MM.1S (cell line): Measurements from ENCODE around the gene HAND1.

Experiments
- DNase-seq: peaks from one replicate; pipeline ENCODE4 v3.0.0-alpha.2; 2015
- H2AFZ ChIP-seq: fragments of 300-600 bp; sonication (generic); 2 replicates; pipeline ENCODE4 v1.6.0; 2016; ENCODE audit warnings: antibody characterized with exemption, low read length
- H3F3A ChIP-seq: fragments of 300-600 bp; sonication (generic); 2 replicates; pipeline ENCODE4 v1.6.1; 2016; ENCODE audit warnings: mild to moderate bottlenecking, antibody characterized with exemption, low read length, moderate library complexity, mixed read lengths; ENCODE audit not compliant: insufficient read depth
- H3K27ac ChIP-seq: fragments of 300-600 bp; sonication (generic); 2 replicates; pipeline ENCODE4 v1.5.1; 2016; ENCODE audit warnings: mild to moderate bottlenecking, low read length
- H3K27me3 ChIP-seq: fragments of 300-600 bp; sonication (generic); replicated peaks from 2 replicates; pipeline ENCODE4 v1.6.0; 2016; ENCODE audit warnings: low read length; ENCODE audit not compliant: insufficient read depth
- H3K36me3 ChIP-seq: fragments of 300-600 bp; sonication (generic); replicated peaks from 2 replicates; pipeline ENCODE4 v1.6.1; 2016; ENCODE audit warnings: mild to moderate bottlenecking, low read length, mixed read lengths; ENCODE audit not compliant: insufficient read depth
- H3K4me1 ChIP-seq: fragments of 300-600 bp; sonication (generic); 2 replicates; pipeline ENCODE4 v1.6.1; 2016; ENCODE audit warnings: low read length, mixed read lengths
- H3K4me2 ChIP-seq: fragments of 300-600 bp; sonication (generic); 2 replicates; pipeline ENCODE4 v1.6.0; 2016; ENCODE audit warnings: low read depth, low read length
- H3K4me3 ChIP-seq: fragments of 300-600 bp; sonication (generic); 2 replicates; pipeline ENCODE4 v1.5.1; 2016; ENCODE audit warnings: low read length, mixed read lengths
- H3K79me2 ChIP-seq: fragments of 300-600 bp; sonication (generic); 2 replicates; pipeline ENCODE4 v1.6.1; 2016; ENCODE audit warnings: mixed run types, low read length, mixed read lengths
- H3K9ac ChIP-seq: fragments of 300-600 bp; sonication (generic); 2 replicates; pipeline ENCODE4 v1.6.1; 2016; ENCODE audit warnings: low read length, mixed read lengths
- H3K9me2 ChIP-seq: fragments of 300-600 bp; sonication (generic); replicated peaks from 2 replicates; pipeline ENCODE4 v1.6.1; 2016; ENCODE audit warnings: mild to moderate bottlenecking, low read length, mixed read lengths; ENCODE audit not compliant: insufficient read depth
- H3K9me3 ChIP-seq: fragments of 300-600 bp; sonication (generic); replicated peaks from 2 replicates; pipeline ENCODE4 v1.6.1; 2016; ENCODE audit warnings: mild to moderate bottlenecking, low read length, mixed read lengths; ENCODE audit not compliant: insufficient read depth
- H4K20me1 ChIP-seq: fragments of 300-600 bp; sonication (generic); 2 replicates; pipeline ENCODE4 v1.6.1; 2016; ENCODE audit warnings: mild to moderate bottlenecking, low read length, moderate library complexity, mixed read lengths; ENCODE audit not compliant: insufficient read depth
- EZH2 ChIP-seq: fragments of 300-600 bp; sonication (generic); optimal IDR thresholded peaks from 2 replicates; pipeline ENCODE3; 2017; ENCODE audit warnings: low read depth, mild to moderate bottlenecking, antibody characterized with exemption, low read length, mixed read lengths
- EZH2phosphoT487 ChIP-seq: fragments of 300-600 bp; sonication (generic); IDR thresholded peaks from 2 replicates; pipeline ENCODE4 v1.6.1; 2018; ENCODE audit warnings: antibody characterized with exemption, low read length
- TF ChIP-seq, protein P1 (sequence below): fragments of 300-600 bp; sonication (generic); IDR thresholded peaks from 2 replicates; pipeline ENCODE4 v1.5.1; 2016; ENCODE audit warnings: antibody characterized with exemption, low read length, mixed read lengths

Gene HAND1

DNA sequence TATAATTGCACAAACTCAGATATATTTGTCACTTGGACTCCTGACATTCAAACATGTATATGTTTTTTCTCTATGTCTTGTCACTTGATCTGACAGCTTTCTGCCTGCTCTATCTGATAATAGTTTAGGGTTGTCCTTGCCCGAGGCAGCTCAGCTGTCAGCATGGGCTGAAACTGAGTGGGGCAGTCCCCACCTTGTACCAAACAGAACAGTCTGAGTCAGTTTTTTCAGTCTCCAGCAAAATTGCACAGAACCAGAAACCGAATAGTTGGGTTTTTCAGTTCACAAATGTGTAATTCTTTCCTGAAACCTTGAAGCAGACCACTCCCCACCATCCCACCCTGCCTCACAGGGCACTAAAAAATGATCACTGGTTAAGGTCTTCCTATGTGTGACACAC lies 9.5 kb upstream of the HAND1 start:
- peak; percentile 37 for DNase-seq
- Histone ChIP-seq H3K36me3 (no peaks in the 10 kb centered on the region), H3K79me2 (no peaks in the 10 kb centered on the region), H3K4me2 (peak overlapping the region; percentile 22; the same call in 1 of the 2 replicates), H3K27me3 (0 out of 2 replicates have a peak, but pooled peaks cover 6% of the 10 kb centered on the region), H3K4me3 (no peak overlapping the region), H3K4me1 (0 out of 2 replicates have a peak, but pooled peaks cover 4% of the 10 kb centered on the region), H3K27ac (no peak overlapping the region), H3K9ac (no peak overlapping the region), H3F3A (no peaks in the 10 kb centered on the region), H2AFZ (no peak overlapping the region), H3K9me3 (no peaks in the 10 kb centered on the region), H4K20me1 (no peaks in the 10 kb centered on the region), H3K9me2 (no peaks in the 10 kb centered on the region)
- TF ChIP-seq, protein P1, sequence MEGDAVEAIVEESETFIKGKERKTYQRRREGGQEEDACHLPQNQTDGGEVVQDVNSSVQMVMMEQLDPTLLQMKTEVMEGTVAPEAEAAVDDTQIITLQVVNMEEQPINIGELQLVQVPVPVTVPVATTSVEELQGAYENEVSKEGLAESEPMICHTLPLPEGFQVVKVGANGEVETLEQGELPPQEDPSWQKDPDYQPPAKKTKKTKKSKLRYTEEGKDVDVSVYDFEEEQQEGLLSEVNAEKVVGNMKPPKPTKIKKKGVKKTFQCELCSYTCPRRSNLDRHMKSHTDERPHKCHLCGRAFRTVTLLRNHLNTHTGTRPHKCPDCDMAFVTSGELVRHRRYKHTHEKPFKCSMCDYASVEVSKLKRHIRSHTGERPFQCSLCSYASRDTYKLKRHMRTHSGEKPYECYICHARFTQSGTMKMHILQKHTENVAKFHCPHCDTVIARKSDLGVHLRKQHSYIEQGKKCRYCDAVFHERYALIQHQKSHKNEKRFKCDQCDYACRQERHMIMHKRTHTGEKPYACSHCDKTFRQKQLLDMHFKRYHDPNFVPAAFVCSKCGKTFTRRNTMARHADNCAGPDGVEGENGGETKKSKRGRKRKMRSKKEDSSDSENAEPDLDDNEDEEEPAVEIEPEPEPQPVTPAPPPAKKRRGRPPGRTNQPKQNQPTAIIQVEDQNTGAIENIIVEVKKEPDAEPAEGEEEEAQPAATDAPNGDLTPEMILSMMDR: no peak
- TF ChIP-seq EZH2phosphoT487 (no peak), EZH2 (no peak)

DNA sequence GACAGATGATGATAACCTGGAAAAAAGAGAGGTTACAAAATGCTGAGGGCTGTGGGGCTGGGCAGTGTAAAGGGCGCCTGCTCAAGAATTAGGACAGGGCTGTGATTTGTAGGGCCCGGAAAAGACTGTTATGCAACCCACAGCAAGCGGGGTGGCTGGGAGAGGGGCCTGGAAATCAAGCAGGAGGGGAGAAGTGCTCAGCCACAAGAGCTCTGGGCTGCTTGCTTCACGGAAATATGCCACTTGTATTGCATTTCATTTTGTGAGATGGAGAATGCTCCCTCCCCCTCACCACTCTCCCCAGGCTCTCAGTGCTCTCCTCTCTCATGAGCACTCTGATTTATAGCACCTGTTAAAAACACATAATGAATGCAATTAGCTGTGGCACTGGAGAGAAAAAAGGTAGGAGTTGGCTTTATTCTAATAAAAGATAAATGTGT lies 8.4 kb upstream of the HAND1 start:
- H3K4me2 ChIP-seq: no peak overlapping the region
- H3K36me3 ChIP-seq: no peaks in the 10 kb centered on the region
- 0 out of 2 replicates have a peak, but pooled peaks cover 4% of the 10 kb centered on the region for H3K4me1 ChIP-seq
- H4K20me1 ChIP-seq: no peaks in the 10 kb centered on the region
- no peaks in the 10 kb centered on the region for H3F3A ChIP-seq
- no peaks in the 10 kb centered on the region for H3K79me2 ChIP-seq
- no peak overlapping the region for H2AFZ ChIP-seq
- TF ChIP-seq, protein P1: no peak
- TF ChIP-seq EZH2phosphoT487: no peak
- TF ChIP-seq EZH2: no peak
- H3K27ac ChIP-seq: no peak overlapping the region
- no peak overlapping the region for H3K4me3 ChIP-seq
- H3K27me3 ChIP-seq: 0 out of 2 replicates have a peak, but pooled peaks cover 17% of the 10 kb centered on the region
- no peak for DNase-seq
- H3K9me2 ChIP-seq: no peaks in the 10 kb centered on the region
- no peak overlapping the region for H3K9ac ChIP-seq
- H3K9me3 ChIP-seq: no peaks in the 10 kb centered on the region

DNA sequence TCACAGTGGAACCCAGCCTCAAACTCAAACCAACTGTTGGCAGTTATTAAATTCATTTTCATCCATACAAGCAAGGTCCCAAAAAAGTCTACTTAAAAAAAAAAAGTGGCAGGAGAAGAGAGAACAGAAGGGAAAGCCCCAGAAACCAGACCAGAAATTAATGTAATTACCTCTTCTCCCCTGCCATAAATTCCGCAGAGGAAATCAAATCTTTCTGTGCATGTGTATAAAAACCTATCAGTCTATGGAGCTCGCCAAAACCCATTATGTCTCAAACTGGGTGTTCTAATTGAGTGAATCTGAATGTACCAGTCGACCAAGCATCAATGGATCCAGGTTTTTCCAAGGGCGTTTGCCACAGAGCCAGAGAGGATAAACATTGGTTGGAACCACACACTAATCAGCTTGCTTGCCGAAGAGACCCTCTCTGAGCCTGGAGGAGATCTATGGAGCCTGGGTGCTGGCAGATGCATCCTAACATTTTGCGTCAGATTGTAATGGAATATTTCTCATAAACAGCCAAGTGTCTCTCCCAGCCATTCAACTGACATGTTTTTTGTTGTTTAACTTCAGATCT lies 7.9 kb upstream of the HAND1 start:
- no peaks in the 10 kb centered on the region for H4K20me1 ChIP-seq
- H3K4me2 ChIP-seq: no peak overlapping the region
- peaks cover 21% of the 10 kb centered on the region; the same call in 1 of the 2 replicates for H3K27me3 ChIP-seq
- H3K4me1 ChIP-seq: 0 out of 2 replicates have a peak, but pooled peaks cover 4% of the 10 kb centered on the region
- no peaks in the 10 kb centered on the region for H3K9me2 ChIP-seq
- no peak for DNase-seq
- H3F3A ChIP-seq: no peaks in the 10 kb centered on the region
- H3K9me3 ChIP-seq: no peaks in the 10 kb centered on the region
- TF ChIP-seq EZH2 (no peak), EZH2phosphoT487 (no peak)
- TF ChIP-seq, protein P1: no peak
- no peak overlapping the region for H3K4me3 ChIP-seq
- H2AFZ ChIP-seq: no peak overlapping the region
- H3K36me3 ChIP-seq: no peaks in the 10 kb centered on the region
- H3K27ac ChIP-seq: no peak overlapping the region
- H3K79me2 ChIP-seq: no peaks in the 10 kb centered on the region
- no peak overlapping the region for H3K9ac ChIP-seq
